HL-60 (cell line): ENCODE data around the gene PSMD1.
A peak's percentile ranks its signal among the peaks of the same experiment; 100 is the strongest.
"Not testable (repeated sequence)": the region's sequence is repeated elsewhere in the genome, so short reads cannot be mapped to it uniquely, and the experiment has no call there.

ENCODE experiments used
- DNase-seq, 2 experiments: peaks; one replicate each; pipeline ENCODE4 v3.0.0-alpha.2; 2010 to 2020; ENCODE audit warnings: low read depth in 1 of 2, low spot score in 1 of 2
- H3K27ac ChIP-seq: fragments of 250-450 bp; sonication (Bioruptor Pico); replicated peaks from 2 replicates; pipeline ENCODE4 v1.5.1; 2020; ENCODE audit warnings: mild to moderate bottlenecking, moderate library complexity
- H3K27me3 ChIP-seq: fragments of 250-450 bp; sonication (Bioruptor Pico); 2 replicates; pipeline ENCODE4 v1.5.1; 2021; ENCODE audit warnings: mild to moderate bottlenecking, moderate library complexity; ENCODE audit not compliant: insufficient read depth, poor library complexity, severe bottlenecking
- H3K4me3 ChIP-seq: replicated peaks from 2 replicates; pipeline ENCODE4 v1.5.1; 2011; ENCODE audit warnings: mild to moderate bottlenecking, control low read depth, low read length; ENCODE audit not compliant: insufficient read depth
- CTCF ChIP-seq: IDR thresholded peaks from one replicate; pipeline ENCODE4 v1.5.1; 2011; ENCODE audit warnings: low read length, control low read depth, inconsistent platforms; ENCODE audit not compliant: insufficient read depth
- GABPA ChIP-seq: IDR thresholded peaks from 2 replicates; pipeline ENCODE4 v1.6.1; 2012; ENCODE audit warnings: low read depth
- POLR2AphosphoS5 ChIP-seq: IDR thresholded peaks from 2 replicates; pipeline ENCODE4 v1.6.1; 2012; ENCODE audit warnings: low read depth
- SPI1 ChIP-seq: IDR thresholded peaks from 2 replicates; pipeline ENCODE4 v1.6.1; 2012; ENCODE audit warnings: low read depth, mild to moderate bottlenecking, borderline replicate concordance
- TF ChIP-seq, protein P1 (sequence below): IDR thresholded peaks from 2 replicates; pipeline ENCODE4 v1.6.1; 2012; ENCODE audit warnings: low read depth; ENCODE audit not compliant: insufficient replicate concordance

Gene PSMD1

GRCh38 chr2:231015926-231016325 lies 40.7 kb upstream of the PSMD1 start:
- no peak for DNase-seq

DNA sequence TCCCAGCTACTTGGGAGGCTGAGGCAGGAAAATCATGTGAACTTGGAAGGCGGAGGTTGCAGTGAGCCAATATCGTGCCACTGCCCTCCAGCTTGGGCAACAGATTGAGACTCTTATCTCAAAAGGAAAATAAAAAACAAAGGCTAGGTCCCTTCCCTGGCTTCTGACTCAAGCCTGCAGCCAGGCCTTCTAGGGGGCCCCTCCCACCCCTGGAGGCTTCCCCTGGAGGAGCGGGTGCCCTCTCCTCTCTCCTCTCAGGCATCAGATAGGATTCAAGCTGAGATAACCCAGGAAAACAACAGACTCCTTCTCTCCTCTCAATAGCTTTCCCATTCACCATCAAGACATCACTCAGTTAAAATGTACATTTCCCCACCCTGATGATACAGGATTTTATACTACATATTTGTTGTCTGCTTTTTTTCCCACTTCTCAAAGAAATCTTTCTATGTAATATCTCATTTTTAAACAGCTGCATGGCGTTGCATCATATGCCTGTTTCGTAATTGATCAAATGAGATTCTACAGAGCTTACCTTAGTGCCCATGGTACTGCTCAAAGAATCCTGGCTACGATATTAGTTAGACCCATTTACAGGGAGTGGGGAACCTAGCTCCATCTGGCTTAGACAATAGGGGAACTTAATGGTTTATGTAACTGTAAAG lies 40.0 kb upstream of the PSMD1 start:
- Histone ChIP-seq H3K4me3 (no peak overlapping the region), H3K27ac (no peak overlapping the region), H3K27me3 (no peaks in the 10 kb centered on the region)
- TF ChIP-seq GABPA (no peak), SPI1 (no peak)
- peak in 1 of 2 experiments; percentile 21 for DNase-seq

More at GRCh38 chr2:231015926-231016325, 40.7 kb upstream of the PSMD1 start:
- Histone ChIP-seq H3K27me3 (no peaks in the 10 kb centered on the region), H3K27ac (no peak overlapping the region), H3K4me3 (no peak overlapping the region)
- TF ChIP-seq CTCF: no peak
- no peak for TF ChIP-seq GABPA
- TF ChIP-seq, protein P1, sequence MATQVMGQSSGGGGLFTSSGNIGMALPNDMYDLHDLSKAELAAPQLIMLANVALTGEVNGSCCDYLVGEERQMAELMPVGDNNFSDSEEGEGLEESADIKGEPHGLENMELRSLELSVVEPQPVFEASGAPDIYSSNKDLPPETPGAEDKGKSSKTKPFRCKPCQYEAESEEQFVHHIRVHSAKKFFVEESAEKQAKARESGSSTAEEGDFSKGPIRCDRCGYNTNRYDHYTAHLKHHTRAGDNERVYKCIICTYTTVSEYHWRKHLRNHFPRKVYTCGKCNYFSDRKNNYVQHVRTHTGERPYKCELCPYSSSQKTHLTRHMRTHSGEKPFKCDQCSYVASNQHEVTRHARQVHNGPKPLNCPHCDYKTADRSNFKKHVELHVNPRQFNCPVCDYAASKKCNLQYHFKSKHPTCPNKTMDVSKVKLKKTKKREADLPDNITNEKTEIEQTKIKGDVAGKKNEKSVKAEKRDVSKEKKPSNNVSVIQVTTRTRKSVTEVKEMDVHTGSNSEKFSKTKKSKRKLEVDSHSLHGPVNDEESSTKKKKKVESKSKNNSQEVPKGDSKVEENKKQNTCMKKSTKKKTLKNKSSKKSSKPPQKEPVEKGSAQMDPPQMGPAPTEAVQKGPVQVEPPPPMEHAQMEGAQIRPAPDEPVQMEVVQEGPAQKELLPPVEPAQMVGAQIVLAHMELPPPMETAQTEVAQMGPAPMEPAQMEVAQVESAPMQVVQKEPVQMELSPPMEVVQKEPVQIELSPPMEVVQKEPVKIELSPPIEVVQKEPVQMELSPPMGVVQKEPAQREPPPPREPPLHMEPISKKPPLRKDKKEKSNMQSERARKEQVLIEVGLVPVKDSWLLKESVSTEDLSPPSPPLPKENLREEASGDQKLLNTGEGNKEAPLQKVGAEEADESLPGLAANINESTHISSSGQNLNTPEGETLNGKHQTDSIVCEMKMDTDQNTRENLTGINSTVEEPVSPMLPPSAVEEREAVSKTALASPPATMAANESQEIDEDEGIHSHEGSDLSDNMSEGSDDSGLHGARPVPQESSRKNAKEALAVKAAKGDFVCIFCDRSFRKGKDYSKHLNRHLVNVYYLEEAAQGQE: no peak
- no peak for TF ChIP-seq POLR2AphosphoS5
- no peak for TF ChIP-seq SPI1

GRCh38 chr2:231017231-231017598 lies 39.5 kb upstream of the PSMD1 start:
- Histone ChIP-seq H3K27ac (no peak overlapping the region), H3K27me3 (no peaks in the 10 kb centered on the region), H3K4me3 (no peak overlapping the region)
- no peak for DNase-seq
- TF ChIP-seq CTCF: no peak
- TF ChIP-seq, protein P1: no peak

- no peak for TF ChIP-seq CTCF
- TF ChIP-seq SPI1: no peak
- TF ChIP-seq GABPA: no peak
- TF ChIP-seq POLR2AphosphoS5: no peak
- TF ChIP-seq, protein P1: no peak
- H3K4me3 ChIP-seq: no peak overlapping the region
- H3K27ac ChIP-seq: no peak overlapping the region
- no peaks in the 10 kb centered on the region for H3K27me3 ChIP-seq
- DNase-seq: no peak
Measured at GRCh38 chr2:231018184-231018583, 38.5 kb upstream of the PSMD1 start.

DNA sequence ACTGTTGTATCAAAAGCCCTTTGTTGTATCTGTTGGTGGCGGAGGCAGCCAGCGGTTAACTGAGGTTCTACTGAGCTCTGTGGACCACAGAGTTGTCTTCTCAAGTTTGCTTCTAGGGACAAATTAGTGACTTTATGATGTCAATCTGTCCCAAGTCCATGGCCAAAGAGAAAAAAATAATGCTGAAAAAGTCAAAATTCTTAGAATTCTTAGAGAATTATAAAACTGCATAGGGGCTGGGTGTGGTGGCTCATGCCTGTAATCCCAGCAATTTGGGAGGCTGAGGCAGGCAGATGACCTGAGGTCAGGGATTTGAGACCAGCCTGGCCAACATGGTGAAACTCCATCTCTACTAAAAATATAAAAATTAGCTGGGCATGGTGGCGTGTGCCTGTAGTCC lies 31.6 kb upstream of the PSMD1 start:
- not testable (repeated sequence) for H3K27ac ChIP-seq, H3K27me3 ChIP-seq, H3K4me3 ChIP-seq, DNase-seq
